Endothelial cell (in vitro differentiated cells): Measurements from ENCODE around the gene CCDC74B. TPM values are rescaled to one million over a fixed set of nuclear protein-coding genes. Genes with fewer than 3 reads are reported as not detected.
"Not testable (repeated sequence)": the region's sequence is repeated elsewhere in the genome, so short reads cannot be mapped to it uniquely, and the experiment has no call there.

Experiments used
- DNase-seq: peaks from one replicate; pipeline ENCODE4 v3.0.0; 2021; ENCODE audit warnings: low spot score
- H3K27ac Mint-ChIP-seq: one replicate; pipeline ENCODE4 v1.8.0; 2021; ENCODE audit warnings: mixed read lengths, inconsistent platforms; ENCODE audit not compliant: unreplicated experiment
- H3K27me3 Mint-ChIP-seq: one replicate; pipeline ENCODE4 v1.8.0; 2021; ENCODE audit warnings: mild to moderate bottlenecking, moderate library complexity, mixed read lengths, inconsistent platforms; ENCODE audit not compliant: unreplicated experiment
- H3K36me3 Mint-ChIP-seq: one replicate; pipeline ENCODE4 v1.8.0; 2021; ENCODE audit warnings: mild to moderate bottlenecking, low read depth, mixed read lengths, inconsistent platforms; ENCODE audit not compliant: unreplicated experiment
- H3K4me1 Mint-ChIP-seq: one replicate; pipeline ENCODE4 v1.8.0; 2021; ENCODE audit warnings: mild to moderate bottlenecking, mixed read lengths, inconsistent platforms; ENCODE audit not compliant: unreplicated experiment
- H3K4me3 Mint-ChIP-seq: one replicate; pipeline ENCODE4 v1.8.0; 2021; ENCODE audit warnings: mild to moderate bottlenecking, mixed read lengths, inconsistent platforms; ENCODE audit not compliant: unreplicated experiment
- H3K9me3 Mint-ChIP-seq: one replicate; pipeline ENCODE4 v1.8.0; 2021; ENCODE audit warnings: mixed read lengths, inconsistent platforms; ENCODE audit not compliant: unreplicated experiment
- total RNA-seq: library from RNA; stranded (reverse); fragmentation: NEBNext Ultra II Directional; extraction: Animal tissue kit (Norgen Biotek cat#: 25700); gene quantifications from one replicate; pipeline ENCODE4 v1.2.1, GENCODE V29; 2021; ENCODE audit not compliant: unreplicated experiment
- TF ChIP-seq, protein P1 (sequence below): fragments of 200-600 bp; sonication (generic); IDR thresholded peaks from one replicate; pipeline ENCODE4 v1.5.0; 2021; ENCODE audit warnings: antibody characterized with exemption; ENCODE audit not compliant: unreplicated experiment

The CCDC74B gene
- total RNA-seq, 1 donor from 2014 or later, result 20.4 TPM

DNA sequence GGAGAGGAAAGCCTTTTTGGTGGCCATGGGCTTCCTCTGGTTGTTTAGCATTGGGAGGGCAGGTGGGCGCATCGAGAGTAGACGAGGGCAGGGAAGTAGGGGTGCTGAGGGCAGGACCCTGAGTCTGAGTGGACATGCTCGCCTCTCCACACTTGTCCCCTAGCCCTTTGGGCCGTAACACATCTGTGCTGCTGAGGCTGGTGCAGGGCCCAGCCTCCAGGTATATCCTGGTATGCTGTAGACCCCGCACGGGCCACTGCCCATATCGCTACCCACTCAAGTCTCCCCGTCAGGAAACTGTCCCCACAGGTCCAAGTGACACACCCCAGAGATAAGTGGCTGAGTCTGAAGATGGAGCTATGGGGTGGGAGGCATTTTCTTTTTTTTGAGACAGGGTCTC is 13.7 kb upstream of the CCDC74B start:
- H3K9me3 Mint-ChIP-seq, result no peaks in the 10 kb centered on the region
- TF ChIP-seq, protein P1, sequence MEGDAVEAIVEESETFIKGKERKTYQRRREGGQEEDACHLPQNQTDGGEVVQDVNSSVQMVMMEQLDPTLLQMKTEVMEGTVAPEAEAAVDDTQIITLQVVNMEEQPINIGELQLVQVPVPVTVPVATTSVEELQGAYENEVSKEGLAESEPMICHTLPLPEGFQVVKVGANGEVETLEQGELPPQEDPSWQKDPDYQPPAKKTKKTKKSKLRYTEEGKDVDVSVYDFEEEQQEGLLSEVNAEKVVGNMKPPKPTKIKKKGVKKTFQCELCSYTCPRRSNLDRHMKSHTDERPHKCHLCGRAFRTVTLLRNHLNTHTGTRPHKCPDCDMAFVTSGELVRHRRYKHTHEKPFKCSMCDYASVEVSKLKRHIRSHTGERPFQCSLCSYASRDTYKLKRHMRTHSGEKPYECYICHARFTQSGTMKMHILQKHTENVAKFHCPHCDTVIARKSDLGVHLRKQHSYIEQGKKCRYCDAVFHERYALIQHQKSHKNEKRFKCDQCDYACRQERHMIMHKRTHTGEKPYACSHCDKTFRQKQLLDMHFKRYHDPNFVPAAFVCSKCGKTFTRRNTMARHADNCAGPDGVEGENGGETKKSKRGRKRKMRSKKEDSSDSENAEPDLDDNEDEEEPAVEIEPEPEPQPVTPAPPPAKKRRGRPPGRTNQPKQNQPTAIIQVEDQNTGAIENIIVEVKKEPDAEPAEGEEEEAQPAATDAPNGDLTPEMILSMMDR, result no peak
- peaks cover 14% of the 10 kb centered on the region for H3K36me3 Mint-ChIP-seq
- H3K4me1 Mint-ChIP-seq, result no peaks in the 10 kb centered on the region
- DNase-seq, result no peak
- no peaks in the 10 kb centered on the region for H3K27me3 Mint-ChIP-seq
- no peak overlapping the region for H3K4me3 Mint-ChIP-seq
- H3K27ac Mint-ChIP-seq, result no peak overlapping the region

DNA sequence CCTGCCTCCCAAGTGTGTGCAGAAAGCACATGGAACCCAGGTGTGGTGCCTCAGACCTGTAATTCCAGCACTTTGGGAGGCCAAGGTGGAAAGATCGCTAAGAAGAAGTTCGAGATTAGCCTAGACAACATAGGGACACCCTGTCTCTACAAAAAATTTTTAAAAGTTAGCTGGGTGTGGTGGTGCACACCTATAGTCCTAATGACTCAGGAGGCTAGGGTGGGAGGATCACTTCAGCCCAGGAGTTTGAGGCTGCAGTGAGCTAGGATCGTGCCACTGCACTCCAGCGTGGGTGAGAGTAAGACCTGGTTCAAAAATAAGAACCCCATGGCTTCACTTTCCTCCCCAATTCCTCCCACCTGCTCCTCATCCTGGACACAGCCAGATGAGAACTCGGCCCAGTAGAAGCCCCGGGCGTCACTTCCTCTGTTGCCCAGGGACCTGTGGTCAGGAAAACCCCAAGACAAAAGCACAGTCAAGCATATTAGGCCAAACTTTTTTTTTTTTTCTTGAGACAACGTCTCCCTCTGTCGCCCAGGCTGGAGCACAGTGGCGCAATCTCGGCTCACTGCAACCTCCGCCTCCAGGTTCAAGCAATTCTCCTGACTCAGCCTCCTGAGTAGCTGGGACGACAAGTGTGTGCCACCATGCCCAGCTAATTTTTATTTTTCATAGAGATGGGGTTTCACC is 13.1 kb upstream of the CCDC74B start:
- not testable (repeated sequence) for H3K4me3 Mint-ChIP-seq, H3K27me3 Mint-ChIP-seq, DNase-seq, H3K9me3 Mint-ChIP-seq, H3K27ac Mint-ChIP-seq, H3K4me1 Mint-ChIP-seq
- peaks cover 13% of the 10 kb centered on the region for H3K36me3 Mint-ChIP-seq

DNA sequence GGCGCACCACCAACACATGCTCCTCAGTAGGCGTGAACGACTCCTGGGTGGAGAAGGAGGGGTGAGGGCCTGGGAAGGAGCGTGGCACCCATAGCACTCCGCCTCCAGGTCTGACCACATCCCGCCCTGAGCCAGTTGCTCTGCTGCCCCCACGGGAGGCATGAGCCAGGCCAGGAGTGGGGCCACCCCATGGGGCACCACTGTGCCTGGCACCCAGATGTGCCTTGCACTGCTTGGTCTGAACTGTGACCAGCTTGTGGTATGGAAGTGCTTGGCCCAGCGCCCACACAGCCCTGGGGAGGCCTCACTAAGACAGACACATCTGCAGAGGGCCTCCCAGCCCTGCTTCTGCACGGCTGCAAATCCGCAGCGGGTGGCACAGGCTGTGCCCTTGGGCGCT is 12.4 kb upstream of the CCDC74B start:
- not testable (repeated sequence) for H3K4me3 Mint-ChIP-seq, H3K9me3 Mint-ChIP-seq, H3K27ac Mint-ChIP-seq, H3K36me3 Mint-ChIP-seq, DNase-seq, H3K4me1 Mint-ChIP-seq, H3K27me3 Mint-ChIP-seq

DNA sequence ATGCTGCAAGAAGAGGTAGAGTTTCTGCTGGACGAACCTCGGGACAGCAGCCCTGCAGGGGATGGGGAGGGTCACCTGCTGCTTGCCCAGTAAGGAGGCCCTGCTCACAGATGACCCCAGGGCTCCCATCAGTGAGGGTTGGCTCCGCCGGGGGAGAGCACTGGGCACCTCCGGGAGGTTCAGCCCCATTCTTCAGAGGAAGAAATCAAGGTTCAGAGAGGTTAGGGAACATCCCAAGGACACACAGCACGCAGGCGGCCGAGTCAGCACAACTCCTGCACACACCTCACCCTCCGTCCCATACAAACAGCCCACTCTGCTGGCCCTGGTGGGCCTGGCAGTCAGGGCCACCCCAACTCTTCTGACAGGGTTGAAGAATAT is 11.7 kb upstream of the CCDC74B start:
- TF ChIP-seq, protein P1, result no peak
- DNase-seq, result no peak
- Mint-ChIP-seq H3K27me3 (no peaks in the 10 kb centered on the region), H3K4me3 (no peak overlapping the region), H3K27ac (peak overlapping the region; percentile 13), H3K9me3 (no peaks in the 10 kb centered on the region), H3K36me3 (peaks cover 8% of the 10 kb centered on the region), H3K4me1 (no peaks in the 10 kb centered on the region)

DNA sequence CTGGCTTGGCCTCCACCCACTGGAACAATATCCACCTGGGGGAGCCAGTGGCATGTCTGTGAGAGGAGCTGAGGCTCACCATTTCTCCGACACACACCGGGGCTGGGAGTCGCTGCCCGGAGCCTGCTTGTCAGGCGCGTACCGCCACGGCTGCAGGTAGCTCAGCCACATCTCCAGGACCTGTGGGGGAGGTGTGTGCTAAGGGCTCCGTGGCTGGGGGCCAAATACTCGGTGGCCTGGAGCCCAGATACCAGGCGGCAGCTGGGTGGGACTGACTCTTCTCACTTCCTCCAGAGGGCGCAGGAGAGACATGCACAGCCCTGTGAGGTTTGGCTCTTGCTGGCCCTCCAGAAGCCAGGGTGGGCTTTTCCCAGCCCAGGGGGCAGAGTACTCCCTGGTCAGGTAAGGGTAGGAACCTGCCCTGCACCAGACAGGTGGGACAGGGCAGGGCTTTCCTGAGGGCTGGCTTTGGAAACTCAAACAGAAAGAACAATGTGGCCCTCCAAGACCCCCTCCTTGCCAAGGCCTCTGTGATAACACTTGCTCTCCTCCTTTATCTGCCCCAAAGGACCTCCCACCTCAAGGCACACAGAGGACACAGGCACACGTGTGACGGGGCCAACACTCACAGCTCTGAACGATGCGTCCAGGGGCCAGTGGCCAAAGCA is 11.2 kb upstream of the CCDC74B start:
- peak overlapping the region; percentile 13 for H3K27ac Mint-ChIP-seq
- H3K9me3 Mint-ChIP-seq, H3K4me1 Mint-ChIP-seq, H3K4me3 Mint-ChIP-seq, H3K27me3 Mint-ChIP-seq, H3K36me3 Mint-ChIP-seq: not testable (repeated sequence)
- TF ChIP-seq, protein P1, result peak; percentile 19
- DNase-seq, result peak; percentile 54
